GM12875 (cell line): Measurements from ENCODE around the gene INPP5A.
A peak's percentile ranks its signal among the peaks of the same experiment; 100 is the strongest.

Source experiments
- H3K4me3 ChIP-seq: one replicate; pipeline ENCODE4 v1.5.1; 2011; ENCODE audit warnings: low read depth, low read length, control low read depth
- CTCF ChIP-seq: IDR thresholded peaks from 2 replicates; pipeline ENCODE4 v1.5.1; 2011; ENCODE audit warnings: low read depth, mild to moderate bottlenecking, control low read depth, inconsistent platforms, low read length, moderate library complexity, borderline replicate concordance; ENCODE audit not compliant: insufficient read depth

INPP5A gene

GRCh38 chr10:132591166-132591971, 53.8 kb downstream of the INPP5A start:
- no peak for TF ChIP-seq CTCF
- H3K4me3 ChIP-seq = no peak overlapping the region

GRCh38 chr10:132592790-132593383, 55.3 kb downstream of the INPP5A start:
- TF ChIP-seq CTCF = no peak
- H3K4me3 ChIP-seq = no peak overlapping the region

GRCh38 chr10:132593389-132593788, 55.8 kb downstream of the INPP5A start:
- no peak overlapping the region for H3K4me3 ChIP-seq
- no peak for TF ChIP-seq CTCF

GRCh38 chr10:132593900-132594876, 56.6 kb downstream of the INPP5A start:
- TF ChIP-seq CTCF = no peak
- H3K4me3 ChIP-seq = peak overlapping the region; percentile 28

- TF ChIP-seq CTCF = no peak
Measured at GRCh38 chr10:132595021-132595420, 57.4 kb downstream of the INPP5A start.

GRCh38 chr10:132595854-132596253, 58.3 kb downstream of the INPP5A start:
- no peak for TF ChIP-seq CTCF

More at GRCh38 chr10:132595021-132595420, 57.4 kb downstream of the INPP5A start:
- H3K4me3 ChIP-seq = no peak overlapping the region

More at GRCh38 chr10:132595854-132596253, 58.3 kb downstream of the INPP5A start:
- no peak overlapping the region for H3K4me3 ChIP-seq
